ENCODE measurements around the gene ENO3.

- TF ChIP-seq CTCF (IDR thresholded peaks at IDR 0.05) (no peak), ZFX (IDR thresholded peaks at IDR 0.05; ENCODE audit: borderline replicate concordance) (no peak)
Measured at GRCh38 chr17:4948166-4948930, 2.6 kb upstream of the ENO3 start, which contains the start of gene PFN1.

All from 22Rv1 (cell line).